ENCODE measurements around the gene ADAT2. TPM values are rescaled to one million over a fixed set of nuclear protein-coding genes. Genes with fewer than 3 reads are reported as not detected.

The ADAT2 gene
- total and polyA plus RNA-seq, 2 of the 8 experiments (the other 6 are each of a cell fraction or from before 2014, with no cell fraction given): 4.3 to 11.8 TPM

DNA sequence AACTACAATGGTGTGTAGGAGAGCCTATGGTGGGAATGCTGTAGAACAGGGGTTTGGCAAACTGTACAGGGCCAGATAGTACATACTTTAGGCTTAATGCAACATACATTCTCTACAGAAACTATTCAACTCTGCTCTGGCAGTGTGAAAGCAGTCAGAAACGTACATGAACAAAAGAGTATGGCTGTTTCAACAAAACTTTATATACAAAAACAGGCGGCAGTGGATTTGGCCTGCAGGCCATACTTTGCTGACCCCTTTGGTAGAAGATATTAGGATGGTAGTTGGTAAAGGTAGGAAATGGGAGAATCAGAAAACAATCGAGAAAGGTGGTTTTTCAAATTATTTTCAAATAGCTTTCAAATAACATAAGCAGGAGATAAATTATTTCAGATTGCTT is 36.3 kb upstream of the ADAT2 start (continued):
- TF ChIP-seq PHF8 (conservative IDR thresholded peaks at IDR 0.05; ENCODE audit: low read depth, low read length) (no peak), CHD7 (IDR thresholded peaks at IDR 0.05; ENCODE audit: insufficient replicate concordance, low read length) (no peak), CBX8 (IDR thresholded peaks at IDR 0.05; ENCODE audit: borderline replicate concordance, low read depth, low read length) (no peak)
